H1 (cell line): ENCODE data around the gene NMRAL1. TPM values are rescaled to one million over a fixed set of nuclear protein-coding genes. Genes with fewer than 3 reads are reported as not detected.

Experiments used
- CTCF ChIA-PET: fragments of 300-600 bp; sonication (Branson Sonifier 250); formaldehyde crosslinking; loops from one replicate; lab custom pipeline; 2021; ENCODE audit not compliant: partially characterized antibody; lab: Charles Lee
- POLR2A ChIA-PET: fragments of 300-600 bp; sonication (Branson Sonifier 250); formaldehyde crosslinking; loops from one replicate; lab custom pipeline; 2021; ENCODE audit warnings: inconsistent platforms; ENCODE audit not compliant: partially characterized antibody; lab: Charles Lee
- DNase-seq, 2 experiments: peaks; one replicate each; pipeline versions ENCODE4 v3.0.0 to v3.0.0-alpha.2; 2010 to 2022; ENCODE audit warnings: low spot score in 2 of 2, low read depth in 1 of 2, mixed read lengths in 1 of 2
- FAIRE-seq: peaks from 2 replicates; lab custom pipeline; 2011; peaks lifted over from hg19 to GRCh38; lab: Jason Lieb, UNC
- H2AFZ ChIP-seq: 2 replicates; pipeline ENCODE4 v1.8.1; 2012; ENCODE audit warnings: low read length, inconsistent platforms
- H2AK5ac ChIP-seq: 2 replicates; pipeline ENCODE4 v1.6.1; 2013; ENCODE audit warnings: low read depth, low read length
- H2BK120ac ChIP-seq: replicated peaks from 2 replicates; pipeline ENCODE3; 2013; ENCODE audit warnings: low read depth, low read length, inconsistent platforms
- H2BK12ac ChIP-seq: 2 replicates; pipeline ENCODE4 v1.6.1; 2013; ENCODE audit warnings: low read depth, low read length
- H2BK15ac ChIP-seq: 2 replicates; pipeline ENCODE4 v1.6.1; 2013; ENCODE audit warnings: low read length
- H2BK20ac ChIP-seq: 2 replicates; pipeline ENCODE4 v1.6.1; 2013; ENCODE audit warnings: low read length
- H2BK5ac ChIP-seq: 2 replicates; pipeline ENCODE4 v1.6.1; 2013; ENCODE audit warnings: low read depth, low read length
- H3K14ac ChIP-seq: 2 replicates; pipeline ENCODE4 v1.6.1; 2013; ENCODE audit warnings: inconsistent platforms; ENCODE audit not compliant: insufficient read length
- H3K18ac ChIP-seq: 2 replicates; pipeline ENCODE4 v1.6.1; 2013; ENCODE audit warnings: low read length; ENCODE audit errors: extremely low read depth
- H3K23ac ChIP-seq: 2 replicates; pipeline ENCODE4 v1.6.1; 2013; ENCODE audit warnings: inconsistent platforms; ENCODE audit not compliant: insufficient read length
- H3K23me2 ChIP-seq: 2 replicates; pipeline ENCODE4 v1.6.1; 2013; ENCODE audit warnings: low read depth, low read length
- H3K27ac ChIP-seq: 2 replicates; pipeline ENCODE4 v1.6.1; 2011; ENCODE audit warnings: low read depth, low read length, inconsistent platforms
- H3K27me3 ChIP-seq, 4 experiments: replicated peaks in 1 of 4; 1 replicate in 1 of 4; 2 replicates in 3 of 4; pipeline versions ENCODE4 v1.6.1 to v1.8.1; 2011 to 2013; ENCODE audit warnings: low read length in 3 of 4, mild to moderate bottlenecking in 3 of 4, inconsistent platforms in 2 of 4, mixed read lengths in 2 of 4, moderate library complexity in 1 of 4; ENCODE audit not compliant: control insufficient read depth in 3 of 4, insufficient read depth in 3 of 4; ENCODE audit errors: extremely low read depth in 1 of 4
- H3K36me3 ChIP-seq, 4 experiments: 2 replicates each; pipeline versions ENCODE4 v1.6.1 to v1.8.1; 2011 to 2013; ENCODE audit warnings: mild to moderate bottlenecking in 4 of 4, low read length in 3 of 4, moderate library complexity in 2 of 4, control low read depth in 1 of 4, inconsistent platforms in 1 of 4; ENCODE audit not compliant: insufficient read depth in 4 of 4, control insufficient read depth in 2 of 4
- H3K4ac ChIP-seq: replicated peaks from 2 replicates; pipeline ENCODE3; 2013; ENCODE audit warnings: low read length, low read depth, mixed read lengths, inconsistent platforms; ENCODE audit not compliant: insufficient read length
- H3K4me1 ChIP-seq, 4 experiments: replicated peaks in 1 of 4; 1 replicate in 1 of 4; 2 replicates in 3 of 4; pipeline versions ENCODE4 v1.6.1 to v1.8.1; 2011 to 2013; ENCODE audit warnings: low read length in 3 of 4, inconsistent platforms in 2 of 4, mixed read lengths in 1 of 4; ENCODE audit not compliant: insufficient read depth in 4 of 4, control insufficient read depth in 3 of 4
- H3K4me2 ChIP-seq, 2 experiments: 2 replicates each; pipeline versions ENCODE4 v1.6.1 to v1.8.1; 2011 to 2013; ENCODE audit warnings: low read depth in 2 of 2, low read length in 2 of 2, control low read depth in 1 of 2, inconsistent platforms in 1 of 2, mild to moderate bottlenecking in 1 of 2; ENCODE audit not compliant: insufficient read depth in 1 of 2
- H3K4me3 ChIP-seq, 4 experiments: fragments of 200-600, 300-600 bp in 1 of 4; sonication (generic), shearing (Covaris generic), sonication (Bioruptor Twin) in 1 of 4; 2 replicates each; pipeline versions ENCODE4 v1.5.1 to v1.8.1; 2011 to 2016; ENCODE audit warnings: low read length in 4 of 4, low read depth in 3 of 4, control low read depth in 2 of 4, inconsistent platforms in 2 of 4, mild to moderate bottlenecking in 2 of 4, mixed read lengths in 1 of 4, moderate library complexity in 1 of 4; ENCODE audit not compliant: insufficient read depth in 2 of 4; ENCODE audit errors: extremely low read depth in 1 of 4
- H3K56ac ChIP-seq: replicated peaks from 2 replicates; pipeline ENCODE3; 2013; ENCODE audit warnings: low read depth, mild to moderate bottlenecking, mixed read lengths, low read length, inconsistent platforms; ENCODE audit not compliant: insufficient read length
- H3K79me1 ChIP-seq: 2 replicates; pipeline ENCODE4 v1.6.1; 2013; ENCODE audit warnings: low read depth, low read length, control low read depth
- H3K79me2 ChIP-seq, 2 experiments: 2 replicates each; pipeline versions ENCODE4 v1.6.1 to v1.8.1; 2012 to 2013; ENCODE audit warnings: low read length in 2 of 2, mild to moderate bottlenecking in 2 of 2, inconsistent platforms in 1 of 2; ENCODE audit not compliant: insufficient read depth in 2 of 2, control insufficient read depth in 1 of 2
- H3K9ac ChIP-seq, 4 experiments: replicated peaks in 1 of 4; 1 replicate in 1 of 4; 2 replicates in 3 of 4; pipeline versions ENCODE4 v1.6.1 to v1.8.1; 2011 to 2013; ENCODE audit warnings: low read depth in 3 of 4, low read length in 3 of 4, control low read depth in 2 of 4, mild to moderate bottlenecking in 2 of 4, moderate library complexity in 2 of 4, inconsistent platforms in 1 of 4; ENCODE audit errors: extremely low read depth in 1 of 4
- H3K9me3 ChIP-seq, 2 experiments: 2 replicates each; pipeline versions ENCODE4 v1.6.1 to v1.8.1; 2012 to 2013; ENCODE audit warnings: mild to moderate bottlenecking in 2 of 2, moderate library complexity in 2 of 2, control low read depth in 1 of 2, inconsistent platforms in 1 of 2, low read depth in 1 of 2, low read length in 1 of 2, mixed read lengths in 1 of 2; ENCODE audit not compliant: insufficient read depth in 2 of 2
- H4K20me1 ChIP-seq, 2 experiments: replicated peaks in 1 of 2; 2 replicates each; pipeline versions ENCODE3 to v1.8.1; 2011 to 2013; ENCODE audit warnings: inconsistent platforms in 2 of 2, low read length in 2 of 2, mild to moderate bottlenecking in 1 of 2; ENCODE audit not compliant: insufficient read depth in 2 of 2, control insufficient read depth in 1 of 2
- H4K5ac ChIP-seq: 2 replicates; pipeline ENCODE4 v1.6.1; 2013; ENCODE audit warnings: low read length, low read depth, mixed read lengths, inconsistent platforms; ENCODE audit not compliant: insufficient read length
- H4K8ac ChIP-seq: 2 replicates; pipeline ENCODE4 v1.8.0; 2013; ENCODE audit warnings: mild to moderate bottlenecking, moderate library complexity, low read length, inconsistent platforms; ENCODE audit not compliant: insufficient read depth; ENCODE audit errors: extremely low read depth
- H4K91ac ChIP-seq: replicated peaks from 2 replicates; pipeline ENCODE3; 2013; ENCODE audit warnings: low read length, mixed read lengths, inconsistent platforms; ENCODE audit not compliant: insufficient read length
- CREB1 ChIP-seq: IDR thresholded peaks from 2 replicates; pipeline ENCODE4 v1.6.1; 2012; ENCODE audit warnings: inconsistent platforms
- HDAC6 ChIP-seq: IDR thresholded peaks from one replicate; pipeline ENCODE4 v1.7.1; 2012; ENCODE audit warnings: low read depth, mild to moderate bottlenecking, inconsistent platforms, low read length, moderate library complexity
- SAP30 ChIP-seq: fragments of 300-600 bp; sonication (generic); IDR thresholded peaks from 2 replicates; pipeline ENCODE4 v1.7.1; 2012; ENCODE audit warnings: low read length, moderate library complexity, mild to moderate bottlenecking, inconsistent platforms; ENCODE audit not compliant: insufficient read depth, insufficient replicate concordance
- WGBS, 2 experiments: shearing (Covaris generic) in 1 of 2; methylation state at CpG; one replicate each; pipeline versions ENCODE4 v1.1.6 to v1.1.7; 2013 to 2015; ENCODE audit warnings: low lambda C conversion rate in 2 of 2, mixed read lengths in 2 of 2, inconsistent platforms in 1 of 2, low coverage in 1 of 2, missing lambda C conversion rate in 1 of 2; ENCODE audit not compliant: insufficient replicate concordance in 2 of 2, insufficient coverage in 1 of 2, insufficient read length in 1 of 2; ENCODE audit errors: extremely low coverage in 1 of 2, missing lambda C conversion rate in 1 of 2; 5-methylcytosine and 5-hydroxymethylcytosine counted together
- polyA plus RNA-seq, 7 experiments: library from polyadenylated mRNA; depleted of rRNA in 3 of 7; stranded (reverse) in 5 of 7; unstranded in 2 of 7; fragments of >200 nt in 5 of 7; fragments of 200-250 nt in 2 of 7; gene quantifications; 1 replicate in 5 of 7; 2 replicates in 1 of 7; 4 replicates in 1 of 7; pipeline versions ENCODE4 v1.2.1 to v1.2.3, GENCODE V29; 2011 to 2013; ENCODE audit warnings: missing spikeins in 2 of 7, mixed read lengths in 2 of 7
- total RNA-seq: library from RNA; stranded (reverse); fragmentation: NEBNext Ultra II Directional; extraction: Animal tissue kit (Norgen Biotek cat#: 25700); gene quantifications from 2 replicates; pipeline ENCODE4 v1.2.1, GENCODE V29; 2021

The NMRAL1 gene
- total and polyA plus RNA-seq, 2 of the 8 experiments (the other 6 are each of a cell fraction or from before 2014, with no cell fraction given): 66.8 to 143 TPM

GRCh38 chr16:4465977-4466779, 8.2 kb downstream of the NMRAL1 start:
- Histone ChIP-seq H3K4me1 (peaks cover 0 to 7% (median 3%) of the 10 kb centered on the region in 4 experiments; a peak in 4 of 7 replicates), H3K4me2 (no peak overlapping the region)

More at GRCh38 chr16:4465977-4466779, 8.2 kb downstream of the NMRAL1 start:
- Histone ChIP-seq H4K5ac (no peak overlapping the region), H3K9me3 (no peaks in the 10 kb centered on the region), H3K14ac (no peak overlapping the region), H2AFZ (no peak overlapping the region), H2BK5ac (no peak overlapping the region), H3K9ac (no peak overlapping the region), H3K79me1 (no peaks in the 10 kb centered on the region; the same call in 1 of the 2 replicates), H3K36me3 (peaks cover 8 to 50% (median 33%) of the 10 kb centered on the region in 4 experiments), H3K4me3 (no peak overlapping the region), H2BK120ac (no peak overlapping the region), H2BK15ac (no peak overlapping the region), H3K4ac (no peak overlapping the region), H3K27ac (no peak overlapping the region), H3K27me3 (no peaks in the 10 kb centered on the region), H3K23me2 (no peaks in the 10 kb centered on the region), H2BK12ac (no peak overlapping the region), H3K56ac (no peak overlapping the region), H3K79me2 (no peaks in the 10 kb centered on the region), H2AK5ac (no peak overlapping the region), H4K91ac (no peak overlapping the region), H3K23ac (no peak overlapping the region), H4K20me1 (peaks cover 0 to 14% of the 10 kb centered on the region in 2 experiments), H3K18ac (no peak overlapping the region), H4K8ac (no peak overlapping the region), H2BK20ac (no peak overlapping the region)
- ChIA-PET POLR2A (interaction anchor here (0.9 to 14.4 kb wide), 4 partner anchors 8 to 208 kb away, joined by 3 to 257 read pairs (median 8); partner anchors contain the start of genes HMOX2 and NMRAL1), CTCF (interaction anchor here (1.0 to 1.4 kb wide), 2 partner anchors 39 to 52 kb away, joined by 3 to 5 read pairs; no protein-coding TSS in a partner anchor)
- TF ChIP-seq HDAC6 (no peak), SAP30 (no peak), CREB1 (no peak)
- WGBS, 2 experiments: 93% methylated on average over 32 of the region's 32 CpGs; no CpG with 5 or more reads in 1 of the 2 experiments
- FAIRE-seq: no peak
- no peak for DNase-seq
